Femur (tissue), 1 donor: ENCODE results near the gene POLR1A.
"Not testable (repeated sequence)": the region's sequence is repeated elsewhere in the genome, so short reads cannot be mapped to it uniquely, and the experiment has no call there.

Source experiments
- DNase-seq: peaks from one replicate; pipeline ENCODE4 v3.0.0-alpha.2; 2017

POLR1A gene

DNA sequence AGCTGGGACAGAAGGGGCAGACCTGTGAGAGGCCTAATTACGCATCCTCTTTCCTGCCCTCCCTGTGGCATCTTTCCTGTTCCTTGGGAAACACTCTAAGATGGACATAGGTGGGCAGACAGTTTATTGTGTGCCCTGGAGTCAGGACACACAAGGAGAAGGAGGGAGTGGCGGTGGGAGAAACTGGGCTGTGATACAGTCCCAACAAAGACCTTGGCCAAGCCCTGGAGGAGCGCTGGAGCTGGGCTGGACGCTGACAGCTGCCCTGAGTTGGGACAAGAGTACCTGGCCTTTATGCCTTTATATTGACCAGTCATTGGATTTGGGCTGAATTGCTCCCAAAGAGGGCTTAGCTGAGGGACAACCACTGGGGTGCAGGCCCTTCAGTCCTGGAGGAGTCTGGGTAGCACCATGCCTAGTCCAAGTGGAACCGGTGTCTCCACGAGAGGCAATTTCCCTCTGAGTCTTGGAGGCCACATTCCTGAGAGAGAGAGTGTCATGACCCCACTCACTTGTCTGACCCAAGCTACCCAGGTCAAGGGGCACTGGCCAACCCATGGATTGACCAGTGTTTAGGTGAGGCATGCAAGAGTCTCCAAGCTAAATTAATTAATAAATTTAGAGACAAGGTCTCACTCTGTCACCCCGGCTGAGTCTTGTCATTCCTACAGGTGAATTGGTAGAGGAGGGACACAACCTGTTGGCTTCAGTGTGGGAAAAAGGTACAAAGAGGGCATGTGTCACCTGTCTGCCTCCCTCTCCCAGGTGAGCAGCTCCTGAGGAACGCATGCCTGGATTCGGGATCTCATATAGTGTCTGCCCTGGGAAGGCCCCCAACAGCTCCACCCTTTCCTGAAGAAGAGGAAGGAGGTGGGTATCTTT lies 109.8 kb downstream of the POLR1A start:
- DNase-seq = no peak

DNA sequence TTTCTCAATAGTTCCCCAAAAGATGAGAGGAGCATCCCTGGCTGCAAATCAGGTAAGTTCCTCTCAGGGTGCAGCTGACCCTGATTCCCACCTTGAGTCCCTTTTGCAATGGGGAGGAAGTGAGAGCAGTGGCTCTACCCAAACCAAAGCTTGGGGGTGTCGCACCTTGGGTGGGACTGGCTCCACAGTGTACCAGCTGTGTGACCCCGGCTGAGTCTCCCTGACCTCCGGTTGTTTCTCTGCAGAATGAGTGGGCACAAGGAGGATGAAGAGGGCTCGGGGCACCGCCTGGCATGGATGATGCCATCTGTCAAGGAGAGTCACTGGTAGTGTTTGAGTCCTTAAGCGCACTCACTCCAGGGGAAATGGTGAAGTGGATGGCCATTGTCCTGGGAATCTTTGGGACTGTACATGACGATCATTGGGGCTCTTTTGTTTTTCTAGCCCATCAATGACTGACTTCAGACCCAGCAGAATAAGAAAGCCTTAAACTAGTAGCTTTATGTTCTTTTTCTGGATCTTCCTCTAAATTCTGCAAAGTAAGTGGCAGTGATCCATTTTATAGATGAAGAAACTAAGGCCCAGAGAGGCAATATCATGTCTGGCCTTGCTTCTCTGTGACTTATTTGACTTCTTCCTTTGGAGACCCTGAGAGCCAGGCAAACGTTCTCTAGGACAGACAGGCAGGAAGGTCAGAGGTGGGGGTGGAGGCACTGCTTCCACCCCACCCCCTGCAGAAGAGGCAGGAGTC lies 110.6 kb downstream of the POLR1A start:
- no peak for DNase-seq

DNA sequence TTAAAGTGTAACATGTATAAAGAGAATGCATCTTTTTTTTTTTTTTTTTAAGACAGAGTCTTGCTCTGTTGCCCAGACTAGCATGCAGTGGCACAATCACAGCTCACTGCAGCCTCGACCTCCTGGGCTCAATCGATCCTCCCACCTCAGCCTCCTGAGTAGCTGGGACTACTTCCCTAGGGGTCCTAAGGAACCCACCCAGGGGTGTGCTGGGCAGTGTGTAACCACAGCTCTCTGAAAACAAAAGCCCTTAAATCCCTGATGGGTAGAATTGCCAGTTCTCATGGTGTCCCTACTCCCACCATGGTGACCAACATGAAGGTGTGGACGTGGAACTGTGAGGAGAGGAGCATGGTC lies 111.3 kb downstream of the POLR1A start:
- DNase-seq = no peak

DNA sequence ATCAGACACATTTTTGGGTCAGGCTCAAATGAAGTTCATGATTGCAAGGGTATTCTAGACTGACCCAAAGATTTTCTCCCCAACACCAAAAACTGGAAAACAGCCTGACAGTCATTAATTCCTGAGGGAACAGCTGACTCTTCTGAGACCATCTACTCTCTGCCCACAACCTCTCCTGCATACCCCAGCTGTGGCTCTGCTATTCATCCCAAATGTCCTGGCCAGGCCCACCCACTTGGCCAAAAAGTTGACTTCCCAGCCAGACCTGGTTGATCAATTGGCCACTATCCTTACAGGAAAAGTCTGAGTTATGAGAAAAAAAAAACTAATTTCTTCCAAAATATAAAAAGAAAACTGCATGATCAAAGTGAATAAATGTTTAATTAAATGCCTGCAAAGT lies 113.1 kb downstream of the POLR1A start:
- no peak for DNase-seq

DNA sequence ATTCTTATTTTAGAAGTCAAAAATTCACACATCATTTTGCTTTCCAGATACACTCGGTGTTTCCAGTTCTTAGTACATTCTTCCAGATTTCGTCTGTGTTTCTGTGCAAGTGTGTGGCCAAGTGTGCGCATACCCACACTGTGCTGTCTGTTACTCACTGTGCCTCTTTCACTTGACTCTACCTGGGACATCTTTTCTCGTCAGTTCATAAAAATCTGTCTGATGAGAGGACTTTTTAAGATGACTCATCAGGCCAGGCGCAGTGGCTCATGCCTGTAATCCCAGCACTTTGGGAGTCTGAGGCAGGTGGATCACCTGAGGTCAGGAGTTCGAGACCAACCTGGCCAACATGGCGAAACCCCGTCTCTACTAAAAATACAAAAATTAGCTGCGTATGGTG lies 113.6 kb downstream of the POLR1A start:
- DNase-seq = not testable (repeated sequence)

DNA sequence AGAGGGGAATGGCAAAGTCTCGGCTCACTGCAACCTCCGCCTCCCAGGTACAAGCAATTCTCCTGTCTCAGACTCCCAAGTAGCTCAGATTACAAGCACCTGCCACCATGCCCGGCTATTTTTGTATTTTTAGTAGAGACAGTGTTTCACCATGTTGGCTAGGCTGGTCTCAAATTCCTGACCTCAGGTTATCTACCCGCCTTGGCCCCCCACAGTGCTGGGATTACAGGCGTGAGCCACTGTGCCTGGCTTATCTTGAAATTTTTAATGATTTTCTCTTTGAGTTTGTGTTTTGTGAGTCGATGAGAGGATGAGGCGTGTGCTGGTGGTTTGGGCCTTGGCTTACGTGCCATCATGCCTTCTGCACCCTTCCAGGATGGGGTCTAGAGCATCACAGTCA lies 115.6 kb downstream of the POLR1A start:
- no peak for DNase-seq

DNA sequence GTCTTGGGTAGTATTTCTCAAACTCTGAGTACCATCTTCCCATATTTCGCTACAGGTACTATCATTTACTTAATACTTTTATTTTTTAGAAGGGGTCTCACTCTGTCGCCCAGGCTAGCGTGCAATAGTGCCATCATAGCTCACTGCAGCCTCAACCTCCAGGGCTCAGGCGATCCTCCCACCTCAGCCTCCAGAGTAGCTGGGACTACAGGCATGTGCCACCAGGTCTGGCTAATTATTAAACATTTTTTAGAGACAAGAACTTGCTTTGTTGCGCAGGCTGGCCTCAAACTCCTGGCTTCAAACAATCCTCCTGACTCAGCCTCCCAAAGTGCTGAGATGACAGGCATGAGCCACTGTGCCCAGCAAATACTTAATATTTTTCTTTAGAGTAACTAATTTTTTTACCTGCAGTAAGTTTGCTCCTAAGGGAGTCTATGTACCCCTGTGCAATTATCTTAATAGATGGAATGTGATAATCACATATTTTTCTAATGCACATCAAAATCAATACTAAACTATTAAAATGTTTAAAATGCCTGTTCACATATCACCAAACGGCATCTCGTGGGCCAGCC lies 116.3 kb downstream of the POLR1A start:
- DNase-seq = no peak

DNA sequence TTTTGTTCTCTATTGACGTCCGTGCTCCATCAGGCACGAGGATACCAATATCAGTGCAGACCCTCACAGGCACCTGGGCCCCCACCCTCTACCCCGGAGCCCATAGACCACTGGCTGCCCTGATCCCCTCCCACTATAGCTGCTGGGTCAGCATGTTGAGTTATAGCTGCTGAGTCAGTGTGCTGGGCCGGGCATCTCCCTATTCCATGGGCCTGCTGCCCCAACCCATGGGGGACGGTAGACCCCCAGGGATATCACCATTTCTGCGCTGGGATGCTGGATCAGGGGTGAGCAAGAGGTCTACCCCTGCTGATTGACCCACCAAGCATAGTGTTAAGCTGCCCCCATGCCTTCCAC lies 116.8 kb downstream of the POLR1A start:
- no peak for DNase-seq

DNA sequence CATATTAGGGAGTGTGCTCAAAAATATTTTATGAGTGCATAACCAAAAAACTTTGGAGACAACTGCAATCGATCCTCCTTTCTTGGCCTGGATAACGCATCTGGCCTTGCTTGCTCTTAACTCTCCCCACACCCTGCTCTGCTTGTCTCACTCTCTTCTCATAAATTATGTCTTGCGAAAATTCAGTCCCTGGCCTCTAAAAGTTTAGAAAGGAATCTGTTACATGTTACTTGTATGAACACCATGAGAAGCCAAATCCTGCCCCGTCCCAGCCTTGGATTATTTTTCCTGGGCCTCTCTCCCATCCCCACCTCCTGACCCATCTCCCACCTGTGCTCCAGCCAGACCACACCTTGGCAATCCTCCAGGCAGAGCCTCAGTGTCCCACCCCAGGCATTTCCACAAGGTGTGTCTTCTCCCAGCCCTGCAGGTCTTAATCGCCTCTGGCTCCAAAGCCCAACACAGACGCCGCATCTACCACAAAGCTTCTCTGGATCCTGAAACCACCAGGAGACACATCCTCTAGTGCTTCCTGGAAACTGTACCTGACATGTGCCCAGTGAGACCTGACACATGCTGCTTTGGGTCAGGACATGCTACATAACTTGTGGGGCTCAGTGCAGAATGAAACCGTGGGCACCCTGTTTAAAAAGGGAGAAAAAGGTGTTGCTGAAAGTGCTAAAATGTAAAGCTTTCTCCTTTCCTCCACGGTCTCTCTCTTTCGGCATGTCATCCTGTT lies 117.3 kb downstream of the POLR1A start:
- DNase-seq = peak; percentile 74

DNA sequence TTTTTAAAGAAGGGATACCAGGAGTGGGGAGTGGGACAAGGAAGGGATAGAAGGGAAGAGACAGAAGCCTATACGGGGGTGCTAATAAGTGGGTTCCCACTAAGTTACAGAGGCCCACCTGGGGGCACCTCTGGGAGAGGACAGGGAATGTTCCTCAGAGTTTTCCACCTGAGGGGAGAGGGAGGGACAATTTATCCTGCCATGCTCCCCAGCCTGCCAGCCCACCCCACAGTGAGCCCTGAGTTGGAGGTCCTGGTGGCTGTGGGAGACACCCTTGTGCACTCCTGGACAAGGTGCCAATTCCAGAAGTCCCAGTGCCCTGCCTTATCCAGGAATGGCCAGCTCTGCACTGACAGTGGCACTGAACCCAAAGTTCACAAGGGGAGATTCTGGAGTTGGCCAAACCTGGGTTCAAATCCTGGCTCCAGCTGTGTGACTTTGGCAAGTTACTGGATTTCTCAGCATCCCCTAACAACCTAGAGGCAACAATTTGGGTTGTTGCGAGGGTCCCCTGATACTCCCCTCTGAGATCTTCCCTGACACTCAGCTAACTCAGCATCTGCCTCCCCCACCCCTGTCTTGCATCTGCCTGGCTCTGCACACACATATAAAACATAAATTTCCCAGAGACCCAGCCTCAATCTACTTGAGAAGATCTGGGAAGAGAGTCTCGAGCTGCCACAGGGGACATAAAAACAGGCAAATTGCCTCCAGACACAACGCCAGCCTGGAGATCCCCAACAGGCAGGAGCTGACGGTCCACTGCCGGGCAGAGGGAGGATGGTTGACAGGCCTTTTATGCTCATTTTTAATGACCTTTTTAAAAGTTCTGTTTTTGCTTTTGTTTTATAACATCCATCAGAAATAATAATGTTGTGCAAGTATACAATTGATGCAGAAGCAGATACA lies 118.2 kb downstream of the POLR1A start:
- DNase-seq = peak; percentile 63

DNA sequence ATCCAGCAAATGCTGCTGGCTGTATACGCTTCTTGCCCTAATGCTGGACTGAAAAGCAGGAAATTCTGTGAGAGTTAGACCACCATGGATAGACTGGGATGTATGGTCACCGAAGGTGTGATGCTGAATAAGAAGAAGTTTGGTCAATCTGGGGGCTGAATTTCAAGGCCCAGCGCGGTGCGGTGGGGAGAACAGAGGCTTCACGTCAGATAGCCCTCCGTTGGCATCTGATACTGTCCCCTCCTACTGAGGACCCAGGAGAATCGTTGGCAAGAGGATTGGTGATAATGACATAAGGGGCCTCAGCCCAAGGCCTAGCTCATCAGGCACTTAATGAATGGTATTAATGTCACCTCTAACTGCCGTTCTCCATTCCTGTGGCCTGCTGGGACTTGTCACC lies 119.6 kb downstream of the POLR1A start:
- DNase-seq = no peak

DNA sequence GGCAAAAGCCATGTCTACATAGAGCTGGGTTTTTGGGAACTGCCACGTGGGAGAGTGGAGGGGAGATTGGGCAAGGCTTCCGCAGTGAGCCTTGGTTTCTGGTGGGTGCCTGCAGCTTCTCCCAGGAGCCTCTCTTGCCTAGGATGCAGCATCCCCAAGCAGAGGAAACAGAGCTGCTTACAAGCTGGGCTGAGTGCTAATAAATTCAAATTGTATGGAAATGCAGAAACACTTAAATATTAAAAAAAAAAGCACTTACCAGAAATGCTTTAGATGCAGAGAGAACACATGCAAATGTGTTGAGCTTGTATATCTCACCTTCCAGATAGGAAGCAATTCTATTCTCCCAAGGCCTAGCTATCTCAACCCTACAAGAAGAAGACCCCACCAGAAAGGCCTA lies 120.9 kb downstream of the POLR1A start:
- DNase-seq = no peak

DNA sequence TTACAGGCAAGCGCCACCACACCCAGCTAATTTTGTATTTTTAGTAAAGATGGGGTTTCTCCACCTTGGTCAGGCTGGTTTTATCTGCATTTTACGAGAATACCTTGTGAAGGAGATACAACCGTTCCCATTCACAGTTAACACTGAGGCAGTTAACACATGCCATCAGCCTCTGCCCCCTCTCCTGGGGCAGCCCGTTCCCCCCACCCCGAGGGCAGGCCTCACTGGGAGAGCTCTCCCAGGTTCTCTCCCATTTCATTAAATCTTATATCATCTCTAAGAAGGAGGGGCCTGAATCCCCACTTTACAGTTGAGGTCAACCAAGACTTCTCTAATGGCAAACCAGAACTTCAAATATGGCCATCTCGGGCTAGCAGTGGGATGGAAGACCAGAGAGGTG lies 121.9 kb downstream of the POLR1A start:
- DNase-seq = no peak

DNA sequence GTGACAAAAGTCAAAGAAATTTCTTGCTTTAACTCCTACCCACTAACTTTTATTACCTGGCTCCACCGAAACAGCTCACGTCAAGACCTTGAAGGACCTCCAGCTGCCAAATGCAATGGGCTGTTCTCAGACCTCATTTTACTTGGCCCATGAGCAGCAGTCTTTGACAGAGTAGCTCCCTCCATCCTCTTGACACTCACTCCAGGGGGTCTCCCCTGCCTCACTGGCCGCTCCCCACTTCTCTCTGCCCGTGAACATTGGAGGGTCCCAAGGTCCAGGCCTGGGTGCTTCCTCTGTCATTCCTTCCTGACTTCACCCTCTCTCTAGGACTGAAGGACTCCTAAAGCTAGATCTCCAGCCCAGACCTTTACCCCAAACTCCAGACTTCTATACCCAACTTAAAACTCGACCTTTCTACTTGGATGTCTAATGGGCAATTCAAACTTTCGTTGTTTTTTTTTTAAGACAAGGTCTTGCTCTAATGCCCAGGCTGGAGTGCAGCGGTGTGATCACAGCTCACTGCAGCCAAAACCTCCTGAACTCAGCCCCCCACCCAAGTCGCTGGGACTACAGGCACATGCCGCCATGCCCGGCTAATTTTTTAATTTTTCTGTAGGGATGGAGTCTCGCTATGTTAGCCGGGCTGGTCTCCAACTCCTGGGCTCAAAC lies 124.0 kb downstream of the POLR1A start:
- DNase-seq = no peak

DNA sequence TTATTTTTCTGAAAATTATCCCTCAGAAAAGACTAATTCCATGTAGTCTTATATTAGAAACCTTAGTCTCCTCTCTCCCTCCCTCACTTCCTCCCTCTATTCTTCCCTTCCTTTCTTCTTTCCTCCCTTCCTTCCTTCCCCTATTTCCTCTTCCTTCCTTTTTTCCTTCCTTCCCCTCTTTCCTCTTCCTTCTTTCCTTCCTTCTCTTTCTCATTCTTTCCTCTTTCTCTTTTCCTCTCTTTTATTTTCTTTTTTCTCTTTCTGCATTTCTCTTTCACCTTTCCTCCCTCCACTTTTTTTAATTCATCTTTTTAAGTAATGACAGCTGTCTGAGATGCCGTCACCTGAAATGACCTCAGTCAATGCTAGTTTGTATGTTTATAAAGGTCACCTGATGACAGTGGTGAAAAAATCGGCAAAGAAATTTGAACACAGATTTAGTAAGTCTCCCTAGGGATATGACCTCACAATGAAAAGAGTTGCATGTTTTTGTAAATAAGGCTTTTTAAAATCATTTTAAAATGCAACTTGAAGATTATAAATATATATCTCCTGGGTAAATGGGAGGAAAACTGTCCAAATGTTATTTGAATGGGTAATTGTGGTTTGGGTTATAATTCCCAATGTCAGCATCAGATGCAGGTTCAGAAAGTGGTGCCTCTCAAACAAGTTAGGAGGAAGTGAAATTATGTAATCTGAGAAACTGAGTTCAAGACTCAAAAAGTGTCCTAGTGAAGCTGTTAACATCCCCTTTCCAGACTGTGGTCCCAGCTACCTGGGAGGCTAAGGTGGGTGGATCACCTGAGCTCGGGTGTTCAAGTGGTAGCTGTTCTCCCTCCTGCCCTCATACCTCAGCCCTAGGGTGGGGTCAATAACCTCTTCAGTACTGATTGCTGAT lies 126.6 kb downstream of the POLR1A start:
- DNase-seq = no peak

DNA sequence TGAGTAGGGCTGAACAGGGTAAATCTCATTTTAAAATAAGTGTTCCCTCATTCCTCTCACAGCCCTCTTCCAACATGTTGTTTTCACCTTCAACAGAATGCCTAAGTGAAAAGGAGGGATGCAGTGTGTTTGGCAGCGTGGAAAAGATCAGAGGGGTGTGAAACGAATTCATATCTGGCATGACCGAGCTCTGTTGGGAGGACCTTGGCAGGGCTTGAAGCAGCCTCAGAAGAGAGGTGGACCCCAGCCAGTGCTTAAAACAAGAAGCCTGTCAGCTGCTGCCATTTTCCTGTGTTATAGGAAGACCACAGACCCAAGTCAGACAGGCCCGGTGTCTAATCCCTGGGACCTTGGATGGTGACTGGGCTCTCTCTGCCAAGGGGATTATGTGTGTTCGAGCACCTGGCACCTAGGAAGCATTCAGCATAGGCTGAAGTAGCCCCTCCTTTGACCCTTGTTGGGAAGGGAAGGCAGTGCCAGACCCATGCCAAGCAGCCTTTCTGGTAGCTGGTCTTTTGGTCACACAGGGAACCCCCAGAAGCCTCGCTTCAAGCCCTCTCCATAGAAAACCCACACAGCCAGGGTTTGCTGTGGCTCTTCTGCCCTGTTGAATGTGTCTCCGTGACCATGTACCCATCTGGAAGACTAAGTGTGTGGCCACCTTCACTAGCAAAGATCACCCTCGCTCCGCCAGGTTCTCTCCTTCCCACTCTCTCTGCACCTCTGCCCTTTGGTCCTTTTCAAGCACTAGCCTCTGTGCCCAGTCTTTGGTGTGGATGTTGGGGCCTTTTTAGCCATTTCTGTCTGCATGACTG lies 129.4 kb downstream of the POLR1A start:
- DNase-seq = peak; percentile 70

DNA sequence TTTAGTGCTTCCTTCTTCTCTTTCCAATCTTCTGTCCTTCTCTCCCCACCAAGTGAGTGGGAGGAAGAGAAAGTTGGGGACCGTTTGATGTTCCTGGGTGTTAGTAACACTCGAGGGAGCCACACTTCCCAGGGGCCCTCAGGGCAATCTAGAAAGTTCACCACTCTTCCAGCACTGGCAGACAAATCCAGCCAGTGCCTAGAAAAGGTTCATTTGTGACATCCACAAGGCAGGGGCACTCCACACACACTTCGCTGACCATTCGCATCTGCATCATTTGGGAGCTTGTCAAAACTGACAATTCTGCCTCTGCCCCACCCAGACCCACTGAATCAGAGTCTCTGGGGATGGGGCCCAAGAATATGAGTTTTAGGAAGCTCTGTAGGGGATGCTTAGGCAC lies 130.1 kb downstream of the POLR1A start:
- DNase-seq = no peak

DNA sequence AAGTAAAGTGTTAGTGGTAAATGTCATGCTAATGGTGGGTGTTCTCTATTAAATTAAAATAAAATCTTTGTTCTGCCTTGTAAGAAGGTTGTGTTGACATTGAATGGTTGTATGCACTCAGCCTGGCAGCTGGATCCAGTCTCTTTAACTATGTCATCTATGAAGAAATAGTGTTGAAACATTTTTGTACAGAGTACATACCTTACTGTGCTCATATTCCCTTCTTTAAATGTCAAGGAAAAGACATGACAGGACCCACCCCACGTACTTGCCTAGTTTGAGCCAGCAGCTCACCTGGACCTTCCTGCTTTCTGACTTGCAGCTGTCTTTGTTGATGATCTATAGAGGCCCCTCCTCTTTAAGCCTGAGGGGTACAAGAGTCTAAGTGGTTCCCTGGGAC lies 131.3 kb downstream of the POLR1A start:
- no peak for DNase-seq

DNA sequence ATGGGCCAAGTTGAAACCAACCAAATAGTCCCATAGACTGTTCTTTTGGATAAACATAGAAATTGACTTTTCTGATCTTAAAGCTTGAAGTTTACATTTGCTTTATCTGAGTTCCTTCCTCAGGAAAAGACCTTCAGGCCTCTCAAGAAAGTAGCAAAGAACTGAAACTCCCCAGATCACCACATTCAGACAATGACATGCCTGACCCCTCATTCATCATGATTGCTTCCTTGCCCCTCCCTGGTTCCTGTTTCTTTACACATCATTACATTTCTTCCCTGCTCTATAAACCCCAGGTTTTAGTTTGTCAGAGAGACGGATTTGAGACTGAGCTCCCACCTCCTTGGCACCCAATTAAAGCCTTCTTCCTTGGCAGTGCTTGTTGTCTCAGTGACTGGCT lies 133.3 kb downstream of the POLR1A start:
- DNase-seq = no peak

DNA sequence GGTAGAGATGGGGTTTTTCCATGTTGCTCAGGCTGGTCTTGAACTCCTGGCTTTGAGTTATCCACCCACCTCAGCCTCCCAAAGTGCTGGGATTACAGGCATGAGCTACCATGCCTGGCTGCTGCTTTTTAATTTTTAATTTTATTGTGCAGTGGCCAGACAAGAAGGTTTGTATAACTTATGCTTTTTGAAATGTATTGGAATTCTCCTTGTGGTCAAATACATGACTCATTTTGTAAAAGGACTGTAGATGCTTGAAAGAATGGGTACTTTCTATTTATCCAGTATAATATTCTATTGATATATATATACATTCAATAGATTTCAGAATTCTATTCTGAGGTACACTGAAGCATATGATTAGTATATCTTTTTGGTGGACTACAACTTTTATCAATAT lies 134.3 kb downstream of the POLR1A start:
- DNase-seq = no peak
